Liver (tissue), 3 donors: ENCODE data around the gene CYP4Z1.

Experiments used
- EGR1 ChIP-seq, 2 donors: IDR thresholded peaks; 2 replicates each; pipeline ENCODE4 v1.6.1; 2016 to 2018; ENCODE audit warnings: antibody characterized with exemption in 2 of 2, low read depth in 2 of 2
- GABPA ChIP-seq, 2 donors: IDR thresholded peaks in 1 of 2; conservative IDR thresholded peaks in 1 of 2; 2 replicates each; pipeline ENCODE4 v1.6.1; 2016; ENCODE audit warnings: antibody characterized with exemption in 2 of 2, mild to moderate bottlenecking in 1 of 2, moderate library complexity in 1 of 2
- RAD21 ChIP-seq, 2 donors: IDR thresholded peaks; 2 replicates each; pipeline ENCODE4 v1.6.1; 2016; ENCODE audit warnings: antibody characterized with exemption in 2 of 2, mild to moderate bottlenecking in 2 of 2
- TF ChIP-seq, protein P1 (sequence below): fragments of 150-350 bp; IDR thresholded peaks from 2 replicates; pipeline ENCODE4 v1.5.1; 2017; ENCODE audit warnings: improper control_type of control experiment, low read depth, low read length; ENCODE audit not compliant: missing input control
- donor health status: healthy.
- donor health status: healthy.

DNA sequence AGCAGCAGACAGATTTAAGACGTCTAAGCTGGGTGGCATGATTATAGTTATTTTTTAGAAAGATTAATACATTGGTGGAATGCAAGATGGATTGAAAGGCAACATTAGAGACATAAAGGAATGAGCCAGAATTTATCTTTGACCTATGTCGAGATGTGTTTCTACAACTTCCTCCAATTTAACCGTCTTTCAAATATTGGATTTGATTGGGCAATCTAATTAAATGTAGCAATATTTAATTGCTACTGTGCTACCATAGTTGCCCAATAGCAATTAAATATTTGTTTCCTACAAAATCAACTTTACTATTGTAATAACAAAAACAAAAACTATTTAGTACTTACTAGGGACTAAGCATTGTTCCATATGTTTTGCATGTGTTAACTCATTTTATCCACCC is 39.8 kb downstream of the CYP4Z1 start:
- TF ChIP-seq, protein P1, sequence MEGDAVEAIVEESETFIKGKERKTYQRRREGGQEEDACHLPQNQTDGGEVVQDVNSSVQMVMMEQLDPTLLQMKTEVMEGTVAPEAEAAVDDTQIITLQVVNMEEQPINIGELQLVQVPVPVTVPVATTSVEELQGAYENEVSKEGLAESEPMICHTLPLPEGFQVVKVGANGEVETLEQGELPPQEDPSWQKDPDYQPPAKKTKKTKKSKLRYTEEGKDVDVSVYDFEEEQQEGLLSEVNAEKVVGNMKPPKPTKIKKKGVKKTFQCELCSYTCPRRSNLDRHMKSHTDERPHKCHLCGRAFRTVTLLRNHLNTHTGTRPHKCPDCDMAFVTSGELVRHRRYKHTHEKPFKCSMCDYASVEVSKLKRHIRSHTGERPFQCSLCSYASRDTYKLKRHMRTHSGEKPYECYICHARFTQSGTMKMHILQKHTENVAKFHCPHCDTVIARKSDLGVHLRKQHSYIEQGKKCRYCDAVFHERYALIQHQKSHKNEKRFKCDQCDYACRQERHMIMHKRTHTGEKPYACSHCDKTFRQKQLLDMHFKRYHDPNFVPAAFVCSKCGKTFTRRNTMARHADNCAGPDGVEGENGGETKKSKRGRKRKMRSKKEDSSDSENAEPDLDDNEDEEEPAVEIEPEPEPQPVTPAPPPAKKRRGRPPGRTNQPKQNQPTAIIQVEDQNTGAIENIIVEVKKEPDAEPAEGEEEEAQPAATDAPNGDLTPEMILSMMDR: no peak
- TF ChIP-seq EGR1 (IDR thresholded peaks at IDR 0.05; ENCODE audit: low read depth in 2 of 2) (no peak), RAD21 (IDR thresholded peaks at IDR 0.05) (no peak), GABPA (IDR thresholded peaks at IDR 0.05 in 1 of 2, conservative IDR thresholded peaks at IDR 0.05 in 1 of 2) (no peak)
